Skeletal muscle cell (primary cell): Measurements from ENCODE around the gene ANKS4B.
A peak's percentile ranks its signal among the peaks of the same experiment; 100 is the strongest.
"Not testable (repeated sequence)": the region's sequence is repeated elsewhere in the genome, so short reads cannot be mapped to it uniquely, and the experiment has no call there.

ENCODE experiments used
- DNase-seq: peaks from one replicate; pipeline ENCODE4 v3.0.0-alpha.2; 2010; ENCODE audit warnings: low read depth
- H3K4me3 ChIP-seq: 2 replicates; pipeline ENCODE4 v1.5.1; 2011; ENCODE audit warnings: low read depth, mild to moderate bottlenecking, control low read depth, low read length, moderate library complexity

ANKS4B gene

DNA sequence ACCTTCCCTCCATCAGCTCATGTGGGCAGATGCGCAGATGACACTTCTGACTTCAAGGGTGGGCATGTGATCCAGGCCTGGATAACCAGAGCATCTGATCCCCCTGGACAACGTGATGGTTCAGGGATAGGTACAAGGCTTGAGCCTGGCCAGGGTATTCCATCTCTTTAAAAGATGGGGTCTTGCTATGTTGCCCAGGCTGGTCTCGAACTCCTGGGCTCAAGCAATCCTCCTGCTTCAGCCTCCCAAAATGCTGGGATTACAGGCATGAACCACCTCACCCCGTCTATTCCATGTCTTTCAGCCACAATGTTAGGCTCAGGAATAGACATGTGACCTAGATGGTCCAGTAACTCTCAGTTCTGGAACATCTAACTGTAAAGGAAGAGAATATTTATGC lies 23.8 kb downstream of the ANKS4B start:
- no peak for DNase-seq

DNA sequence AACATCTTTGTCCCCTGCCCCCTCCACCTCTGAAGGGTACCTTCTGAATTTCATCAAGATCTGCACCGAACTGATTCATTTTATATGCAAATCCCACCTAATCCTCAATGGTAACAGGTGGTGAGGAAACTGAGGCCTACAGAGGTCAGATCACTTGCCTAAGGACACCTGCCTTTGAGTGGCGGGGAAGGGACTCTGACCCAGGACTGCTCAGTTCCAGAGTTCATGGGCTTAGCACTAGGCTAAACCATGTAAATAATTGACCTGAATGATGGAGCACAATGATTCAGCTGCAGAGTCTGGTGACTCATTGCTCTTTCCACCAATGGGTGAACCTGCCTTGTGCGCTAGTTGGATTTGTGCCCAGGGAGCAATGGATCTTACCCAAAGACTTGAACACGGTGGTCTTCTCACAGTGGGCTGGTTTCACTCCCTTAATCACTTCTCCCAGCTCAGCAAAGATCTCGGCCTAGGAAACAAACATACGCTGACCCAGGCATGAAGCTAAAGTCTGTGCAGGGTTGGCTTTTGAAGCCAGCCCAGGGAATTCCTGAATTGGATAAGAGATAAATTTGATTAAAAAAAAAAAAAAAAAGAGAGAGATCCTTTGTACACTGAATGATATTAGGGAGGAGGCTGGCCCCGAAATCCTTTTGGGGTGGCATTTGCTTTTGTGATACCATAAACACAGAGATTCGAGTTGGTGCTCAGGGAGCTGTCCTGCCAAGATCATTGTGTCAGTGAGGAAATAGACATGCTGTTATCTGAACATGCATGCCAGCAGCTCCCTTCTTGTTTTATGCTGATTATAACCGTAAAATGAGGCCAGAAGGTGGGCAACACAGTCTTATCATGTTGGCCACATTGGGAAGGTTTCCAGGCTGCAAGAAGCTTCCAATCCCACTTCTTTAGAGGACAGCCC lies 27.6 kb downstream of the ANKS4B start:
- peak; percentile 84 for DNase-seq
- no peak overlapping the region for H3K4me3 ChIP-seq

More for the DNA sequence above, 23.8 kb downstream of the ANKS4B start:
- H3K4me3 ChIP-seq, result no peak overlapping the region

DNA sequence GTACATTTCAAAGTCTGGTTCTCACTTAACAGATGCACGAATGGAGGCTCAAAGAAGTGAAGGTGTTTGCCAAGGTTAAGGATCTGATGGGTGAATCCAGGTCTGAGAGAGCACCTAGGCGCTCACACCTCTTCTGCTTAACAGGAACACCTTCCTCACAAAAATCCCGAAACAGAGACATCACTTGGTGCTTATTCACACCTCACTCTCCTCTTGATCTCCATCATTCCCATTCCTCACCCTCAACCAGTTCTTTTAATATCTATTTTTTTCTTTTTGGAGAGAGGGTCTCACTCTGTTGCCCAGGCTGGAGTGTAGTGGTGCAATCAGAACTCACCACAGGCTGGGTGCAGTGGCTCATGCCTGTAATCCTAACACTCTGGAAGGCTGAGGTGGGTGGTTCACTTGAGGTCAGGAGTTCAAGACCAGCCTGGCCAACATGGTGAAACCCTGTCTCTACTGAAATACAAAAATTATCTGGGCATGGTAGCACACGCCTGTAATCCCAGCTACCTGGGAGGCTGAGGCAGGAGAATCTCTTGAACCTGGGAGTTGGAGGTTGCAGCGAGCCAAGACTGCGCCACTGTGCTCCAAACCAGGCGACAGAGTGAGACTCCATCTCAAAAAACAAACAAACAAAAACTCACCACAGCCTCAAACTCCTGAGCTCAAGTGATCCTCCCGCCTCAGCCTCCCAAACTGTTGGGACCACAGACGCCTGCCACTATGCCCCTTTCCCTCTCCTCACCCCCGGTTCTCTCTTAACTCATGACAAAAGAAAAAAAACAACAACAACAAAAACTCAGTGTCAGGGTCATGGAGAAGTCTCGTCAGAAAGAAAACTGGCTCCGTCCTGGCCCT lies 29.5 kb downstream of the ANKS4B start:
- H3K4me3 ChIP-seq, result no peak overlapping the region
- no peak for DNase-seq

DNA sequence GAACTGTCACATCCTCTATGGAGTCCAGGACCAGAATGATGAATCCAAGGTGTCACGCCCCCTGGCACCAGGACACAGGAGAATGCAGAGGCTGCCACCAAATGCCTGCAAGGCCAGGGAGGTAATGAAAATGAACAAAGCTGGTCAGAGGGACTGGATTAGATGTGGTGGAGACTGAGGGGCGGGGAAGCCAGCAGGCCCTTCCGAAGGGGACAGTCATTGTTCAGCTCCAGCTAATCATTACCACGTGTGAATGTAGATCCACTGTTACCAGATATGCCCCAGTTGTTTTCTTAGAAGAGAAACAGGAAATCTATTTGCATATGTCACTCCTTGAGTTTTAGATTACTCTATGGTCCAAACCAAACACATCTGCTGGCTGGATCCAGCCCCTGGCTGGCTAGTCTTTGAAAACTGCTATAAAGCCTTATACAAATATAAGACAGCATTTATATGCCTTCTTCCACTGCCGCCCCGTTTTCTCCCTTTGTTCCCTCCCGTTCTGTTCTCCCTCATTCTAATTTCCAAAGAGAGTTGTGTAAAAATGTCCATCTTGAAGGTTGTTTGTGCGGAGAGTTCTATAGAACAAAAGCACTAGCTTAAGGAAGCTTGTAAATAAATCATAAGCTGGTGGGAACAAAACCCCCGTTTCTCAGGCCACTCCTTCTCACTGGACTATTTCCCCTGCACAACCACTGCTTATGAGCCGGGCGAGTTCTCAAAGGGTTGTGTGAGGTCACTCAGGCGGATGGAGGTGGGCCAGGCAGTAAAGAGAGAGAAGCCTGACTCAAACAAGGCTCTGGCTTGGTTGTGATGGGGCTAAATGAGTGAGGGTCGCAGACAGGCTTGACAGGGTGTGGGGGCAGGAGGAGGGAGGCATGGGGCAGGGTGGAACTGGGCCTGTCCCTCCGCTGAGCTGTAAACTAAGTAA lies 30.4 kb downstream of the ANKS4B start:
- DNase-seq, result no peak
- no peak overlapping the region for H3K4me3 ChIP-seq

DNA sequence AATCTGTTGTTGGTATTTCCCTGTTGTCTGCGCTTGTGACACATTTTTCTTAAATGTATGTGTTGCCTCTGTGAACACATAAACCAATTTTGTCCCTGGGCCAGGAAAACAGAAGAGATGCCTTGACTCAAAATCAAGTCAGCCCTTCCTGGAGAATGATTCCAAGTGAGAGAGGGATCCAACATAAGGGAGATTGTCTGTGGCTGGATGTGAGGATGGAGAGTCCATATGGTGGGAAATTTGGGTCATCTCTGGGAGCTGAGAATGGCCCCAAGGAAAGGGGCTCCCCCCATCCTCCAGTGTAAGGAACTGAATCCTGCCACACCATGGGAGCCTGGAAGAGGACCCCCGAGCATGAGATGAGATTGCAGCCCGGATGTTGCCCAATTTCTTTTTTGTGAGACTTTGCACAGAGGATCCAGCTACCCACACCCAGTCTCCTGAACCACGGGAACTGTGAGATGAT lies 31.1 kb downstream of the ANKS4B start:
- DNase-seq, result no peak
- H3K4me3 ChIP-seq, result no peak overlapping the region

DNA sequence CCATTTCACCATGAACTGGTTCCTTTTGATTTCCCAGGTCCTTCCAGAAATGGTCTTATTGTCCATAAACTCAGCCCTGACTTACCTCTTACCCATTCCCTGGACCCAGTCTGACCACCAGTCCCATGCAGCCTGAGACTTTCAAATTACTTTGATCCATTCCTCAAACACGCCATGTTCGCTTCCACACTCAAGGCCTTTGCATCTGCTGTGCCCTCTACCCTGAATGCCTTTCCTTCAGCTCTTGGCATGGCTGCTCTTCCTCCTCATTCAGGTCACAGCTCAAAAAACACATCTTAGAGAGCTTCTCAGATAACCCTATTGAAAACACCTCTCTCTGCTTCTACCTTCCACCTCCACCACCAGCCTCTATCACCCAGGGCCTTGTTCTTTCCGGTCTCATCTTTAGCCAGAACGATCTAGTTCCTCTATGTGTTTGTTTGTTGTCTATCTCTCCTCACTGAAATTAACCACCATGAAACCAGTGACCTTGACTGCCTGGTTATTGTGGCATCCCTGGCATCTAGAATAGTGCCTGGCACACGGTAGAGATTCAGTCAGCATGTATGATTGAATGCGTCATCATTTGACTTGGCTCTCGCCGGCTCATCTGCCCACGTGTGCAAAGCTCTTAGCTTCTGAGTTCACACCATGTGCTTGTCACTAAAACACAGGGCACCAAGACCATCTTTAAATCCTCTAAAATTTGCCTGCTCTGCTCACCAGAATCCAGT lies 31.8 kb downstream of the ANKS4B start:
- DNase-seq, result no peak
- H3K4me3 ChIP-seq, result no peak overlapping the region

DNA sequence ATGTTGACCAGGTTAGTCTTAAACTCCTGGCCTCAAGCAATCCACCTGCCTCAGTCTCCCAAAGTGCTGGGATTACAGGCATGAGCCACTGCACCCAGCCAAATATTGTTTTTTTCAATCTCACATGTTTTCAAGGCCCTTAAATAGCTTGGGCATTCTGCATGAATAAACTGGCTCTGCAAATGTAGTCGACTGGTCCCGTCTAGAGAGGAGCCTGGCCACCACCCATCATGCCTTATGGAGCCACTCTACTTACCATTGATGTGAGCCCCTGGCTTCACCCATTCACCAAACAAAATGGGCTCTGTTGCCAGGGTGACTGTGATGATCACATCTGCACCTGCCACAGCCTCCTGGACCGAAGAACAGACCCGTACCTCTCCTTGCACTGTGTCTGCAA lies 33.8 kb downstream of the ANKS4B start:
- DNase-seq, result no peak
- H3K4me3 ChIP-seq, result no peak overlapping the region

DNA sequence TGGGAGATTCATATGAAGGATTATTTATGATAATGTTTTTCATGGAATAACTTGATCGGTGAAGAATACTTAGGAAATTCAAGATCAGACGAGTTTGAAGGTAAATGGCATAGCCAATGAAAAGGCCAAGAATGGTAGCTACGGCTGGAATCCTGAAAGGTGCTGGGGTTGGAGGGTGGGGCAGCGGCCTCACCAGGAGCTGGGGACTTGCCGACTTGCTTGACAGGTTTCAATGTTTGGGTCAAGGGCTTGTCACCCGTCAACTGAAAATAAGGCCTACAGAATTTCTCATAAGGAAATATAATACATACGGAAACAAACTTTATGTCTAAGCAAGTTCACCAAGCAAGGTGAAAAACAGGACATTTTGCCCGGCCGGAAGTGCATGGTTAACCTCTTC lies 34.7 kb downstream of the ANKS4B start:
- no peak overlapping the region for H3K4me3 ChIP-seq
- no peak for DNase-seq

DNA sequence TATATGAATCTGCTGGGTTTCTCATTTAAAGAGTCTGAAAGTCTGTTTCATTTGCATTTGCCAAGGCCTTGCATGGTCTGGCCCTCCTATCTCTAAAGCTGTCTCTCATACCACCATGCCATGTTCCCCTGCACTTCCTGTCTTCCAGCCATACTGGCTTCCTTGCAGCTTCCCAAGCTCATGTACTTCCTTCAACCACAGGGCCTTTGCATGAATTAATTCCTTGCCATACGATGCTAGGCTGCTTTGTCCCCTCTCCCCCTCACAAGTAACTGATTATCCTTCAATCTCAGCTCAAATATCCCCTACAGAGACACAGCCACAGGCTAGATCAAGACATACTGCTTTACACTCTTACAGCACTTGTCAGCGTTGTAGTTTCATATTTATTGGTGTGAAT lies 38.8 kb downstream of the ANKS4B start:
- DNase-seq, result no peak
- H3K4me3 ChIP-seq, result no peak overlapping the region

DNA sequence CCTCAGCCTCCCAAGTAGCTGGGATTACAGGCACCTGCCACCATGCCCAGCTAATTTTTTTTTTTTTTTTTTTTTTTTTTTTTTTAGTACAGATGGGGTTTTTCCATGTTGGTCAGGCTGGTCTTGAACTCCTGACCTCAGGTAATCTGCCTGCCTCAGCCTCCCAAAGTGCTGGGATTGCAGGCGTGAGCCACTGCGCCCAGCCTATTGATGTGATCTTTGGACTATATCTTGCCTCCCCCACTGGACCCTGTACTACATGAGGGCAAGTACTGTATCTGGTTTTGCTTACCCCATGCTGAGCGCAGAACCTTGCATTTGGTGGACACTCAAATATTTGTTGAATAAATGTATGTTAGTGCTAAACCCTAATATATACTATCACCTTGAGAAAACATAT lies 39.3 kb downstream of the ANKS4B start:
- H3K4me3 ChIP-seq, DNase-seq: not testable (repeated sequence)

DNA sequence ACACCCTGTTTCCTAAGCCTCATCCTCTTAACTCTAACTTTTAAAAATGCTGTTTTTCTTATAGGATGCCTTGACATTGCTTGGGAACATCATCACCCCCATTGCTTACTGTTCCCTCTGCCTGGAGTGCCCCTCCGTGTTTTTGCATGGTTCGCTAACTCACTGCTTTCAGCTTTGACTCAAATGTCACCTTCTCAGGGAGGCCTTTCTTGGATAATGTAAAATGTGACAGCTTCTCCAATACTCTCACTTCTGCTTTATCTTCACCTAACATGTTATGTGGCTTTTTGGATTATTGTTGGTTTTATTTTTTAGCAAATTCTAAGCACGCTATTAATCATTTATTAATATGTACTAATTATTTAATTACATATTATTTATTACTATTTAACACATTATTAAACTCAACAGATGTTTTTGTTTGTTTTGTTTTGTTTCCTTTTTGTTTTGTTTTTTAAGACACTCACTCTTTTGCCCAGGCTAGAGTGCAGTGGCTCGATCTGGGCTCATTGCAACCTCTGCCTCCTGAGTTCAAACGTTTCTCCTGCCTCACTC lies 40.8 kb downstream of the ANKS4B start:
- no peak overlapping the region for H3K4me3 ChIP-seq
- no peak for DNase-seq

DNA sequence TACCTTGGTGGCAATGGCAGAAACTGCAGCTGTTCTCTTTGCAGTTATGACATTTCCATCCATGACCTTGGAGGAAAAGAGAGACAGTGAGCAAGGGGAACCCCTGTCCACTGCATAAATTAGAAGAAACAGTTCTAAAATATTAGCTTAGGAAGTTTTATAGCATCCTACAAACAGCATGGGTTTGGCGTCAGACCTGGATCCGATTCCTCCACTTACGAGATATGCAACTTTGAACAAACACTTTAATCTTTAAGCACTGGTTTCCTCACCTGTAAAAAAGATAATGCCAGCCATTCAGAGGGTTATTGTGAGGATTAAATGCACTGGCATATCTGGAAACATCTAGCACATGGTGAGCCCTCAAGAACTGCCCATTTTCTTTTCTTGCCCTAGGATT lies 42.0 kb downstream of the ANKS4B start:
- DNase-seq, result no peak
- no peak overlapping the region for H3K4me3 ChIP-seq

DNA sequence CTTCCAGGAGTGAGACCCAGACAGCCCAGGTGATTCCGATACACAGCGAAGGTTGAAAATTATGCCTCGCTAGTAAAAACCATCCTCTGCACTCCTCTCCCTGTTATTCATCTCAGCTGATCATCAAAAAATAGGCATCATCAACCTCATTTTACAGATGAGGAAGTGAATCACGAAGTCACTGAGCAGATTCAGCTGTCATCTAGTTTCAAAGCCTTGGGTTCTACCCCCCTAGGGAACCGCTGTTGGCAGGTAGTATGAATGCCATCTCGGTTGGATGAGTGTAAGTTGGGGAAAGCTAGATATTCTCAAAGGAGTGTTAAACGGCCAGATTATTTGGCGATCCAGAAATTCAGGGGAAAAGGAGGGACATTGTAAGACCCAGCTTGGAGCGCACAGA lies 42.6 kb downstream of the ANKS4B start:
- DNase-seq, result no peak
- H3K4me3 ChIP-seq, result no peak overlapping the region

DNA sequence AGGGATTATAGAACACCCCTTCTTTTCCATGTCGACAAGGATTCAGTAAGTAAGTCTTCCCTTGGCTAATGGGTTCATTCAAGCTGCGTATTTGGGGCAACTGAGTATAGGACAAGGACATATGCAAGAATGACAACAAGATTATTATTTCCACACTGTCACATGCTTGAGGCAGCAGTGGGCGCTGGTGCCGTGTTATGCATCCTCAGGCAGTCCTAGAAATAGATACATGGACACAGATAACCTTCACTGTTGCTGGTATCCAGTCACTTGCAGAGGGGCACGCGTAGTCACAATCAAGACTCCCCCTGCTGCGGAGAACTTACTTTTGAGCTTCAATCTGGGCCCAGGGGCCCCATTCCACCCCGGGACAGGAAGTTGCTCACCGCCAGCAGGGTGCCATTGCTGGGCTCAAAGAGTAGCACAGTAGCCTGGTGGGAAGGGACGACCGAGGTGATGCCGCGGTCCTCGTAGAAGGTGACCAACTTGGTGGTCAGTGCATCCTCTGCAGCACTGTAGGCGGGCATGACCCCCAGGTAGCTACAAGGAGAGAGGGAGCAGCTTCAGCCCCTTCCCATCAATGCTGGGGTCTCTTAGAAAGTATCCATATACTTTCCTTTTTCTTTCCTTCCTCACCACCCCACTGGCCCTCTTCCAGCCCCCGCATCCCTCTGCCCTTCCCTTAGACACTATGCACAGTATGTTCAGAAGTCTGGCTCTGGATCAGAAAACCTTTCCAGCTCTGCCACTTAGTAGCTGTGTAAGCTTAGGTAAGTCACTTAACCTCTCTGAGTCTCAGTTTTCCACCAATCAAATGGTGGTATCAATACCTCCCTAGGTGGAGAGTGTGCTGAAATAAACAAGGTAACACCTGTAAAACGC lies 43.8 kb downstream of the ANKS4B start:
- peak overlapping the region; percentile 36 for H3K4me3 ChIP-seq
- DNase-seq, result no peak

DNA sequence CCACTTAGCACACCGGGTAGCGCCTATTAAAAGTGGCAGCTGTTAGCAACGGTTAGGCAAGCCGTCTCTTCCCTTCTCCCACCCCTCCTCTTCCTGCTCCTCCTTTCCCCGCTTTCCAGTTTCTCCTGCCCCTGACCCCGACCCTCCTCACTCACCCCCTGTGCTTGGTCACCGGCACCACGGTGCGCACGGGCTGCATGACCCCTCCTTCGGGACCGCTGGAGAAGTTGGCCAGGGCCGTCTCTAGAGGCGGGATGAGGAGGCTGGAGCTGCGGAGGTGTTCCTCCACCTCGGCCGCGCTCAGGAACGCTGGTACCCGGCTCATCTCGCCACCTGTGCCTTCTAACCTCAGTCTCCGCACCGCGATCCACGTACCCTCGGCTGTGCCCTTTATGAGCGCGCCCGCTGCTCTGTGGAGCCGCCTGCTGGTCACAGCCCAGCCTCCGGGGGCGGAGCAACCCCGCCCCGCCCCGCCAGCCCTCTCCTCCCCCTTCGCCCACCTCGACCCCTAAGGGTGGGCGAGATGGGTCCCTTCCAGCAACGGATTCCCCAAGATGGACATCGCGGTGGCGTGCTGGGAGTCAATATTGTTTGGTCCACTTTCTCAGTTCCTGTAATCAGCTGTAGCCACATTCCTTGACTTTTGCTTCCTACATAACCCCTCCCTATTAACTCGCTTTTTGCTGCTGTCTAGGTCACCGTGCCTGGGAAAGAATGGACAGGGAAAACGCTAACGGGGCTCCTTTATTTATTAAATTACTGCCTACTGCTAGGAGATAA lies 44.6 kb downstream of the ANKS4B start, which contains the start of gene CRYM:
CRYM (minus strand) TSS at position 364 of the 780 bp plus-strand sequence; CDS start at position 325, 39 bp downstream.
- DNase-seq, result no peak
- peak within 1 kb of the TSS; percentile 36 for H3K4me3 ChIP-seq

DNA sequence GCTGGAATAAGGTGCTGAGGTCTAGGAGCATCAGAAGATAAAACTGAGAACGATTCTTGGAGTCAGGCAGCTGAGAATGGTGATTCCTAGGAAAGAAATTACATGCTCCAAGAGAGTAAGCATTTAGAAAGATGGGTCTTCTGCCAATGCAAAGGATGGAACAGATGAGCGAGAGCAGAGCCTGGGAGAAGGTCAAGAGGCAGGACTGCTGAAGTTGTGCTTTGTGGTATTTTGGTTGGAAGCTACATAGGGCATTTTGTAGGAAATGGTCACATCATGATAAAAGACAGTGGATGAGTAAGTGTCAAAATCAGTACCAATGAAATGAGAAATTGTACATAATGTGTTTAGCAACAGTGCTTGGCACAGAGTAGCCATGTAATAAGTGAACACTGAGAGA lies 46.0 kb downstream of the ANKS4B start:
- no peak for DNase-seq
- H3K4me3 ChIP-seq, result no peak overlapping the region
